H1 (cell line): ENCODE data around the gene JADE1. TPM values are rescaled to one million over a fixed set of nuclear protein-coding genes. Genes with fewer than 3 reads are reported as not detected.

Source experiments
- CTCF ChIA-PET: fragments of 300-600 bp; sonication (Branson Sonifier 250); formaldehyde crosslinking; loops from one replicate; lab custom pipeline; 2021; ENCODE audit not compliant: partially characterized antibody; lab: Charles Lee
- POLR2A ChIA-PET: fragments of 300-600 bp; sonication (Branson Sonifier 250); formaldehyde crosslinking; loops from one replicate; lab custom pipeline; 2021; ENCODE audit warnings: inconsistent platforms; ENCODE audit not compliant: partially characterized antibody; lab: Charles Lee
- DNase-seq, 2 experiments: peaks; one replicate each; pipeline versions ENCODE4 v3.0.0 to v3.0.0-alpha.2; 2010 to 2022; ENCODE audit warnings: low spot score in 2 of 2, low read depth in 1 of 2, mixed read lengths in 1 of 2
- FAIRE-seq: peaks from 2 replicates; lab custom pipeline; 2011; peaks lifted over from hg19 to GRCh38; lab: Jason Lieb, UNC
- H2AFZ ChIP-seq: 2 replicates; pipeline ENCODE4 v1.8.1; 2012; ENCODE audit warnings: low read length, inconsistent platforms
- H2AK5ac ChIP-seq: 2 replicates; pipeline ENCODE4 v1.6.1; 2013; ENCODE audit warnings: low read depth, low read length
- H2BK120ac ChIP-seq: replicated peaks from 2 replicates; pipeline ENCODE3; 2013; ENCODE audit warnings: low read depth, low read length, inconsistent platforms
- H2BK12ac ChIP-seq: 2 replicates; pipeline ENCODE4 v1.6.1; 2013; ENCODE audit warnings: low read depth, low read length
- H2BK15ac ChIP-seq: 2 replicates; pipeline ENCODE4 v1.6.1; 2013; ENCODE audit warnings: low read length
- H2BK20ac ChIP-seq: 2 replicates; pipeline ENCODE4 v1.6.1; 2013; ENCODE audit warnings: low read length
- H2BK5ac ChIP-seq: 2 replicates; pipeline ENCODE4 v1.6.1; 2013; ENCODE audit warnings: low read depth, low read length
- H3K14ac ChIP-seq: 2 replicates; pipeline ENCODE4 v1.6.1; 2013; ENCODE audit warnings: inconsistent platforms; ENCODE audit not compliant: insufficient read length
- H3K18ac ChIP-seq: 2 replicates; pipeline ENCODE4 v1.6.1; 2013; ENCODE audit warnings: low read length; ENCODE audit errors: extremely low read depth
- H3K23ac ChIP-seq: 2 replicates; pipeline ENCODE4 v1.6.1; 2013; ENCODE audit warnings: inconsistent platforms; ENCODE audit not compliant: insufficient read length
- H3K23me2 ChIP-seq: 2 replicates; pipeline ENCODE4 v1.6.1; 2013; ENCODE audit warnings: low read depth, low read length
- H3K27ac ChIP-seq: 2 replicates; pipeline ENCODE4 v1.6.1; 2011; ENCODE audit warnings: low read depth, low read length, inconsistent platforms
- H3K27me3 ChIP-seq, 4 experiments: replicated peaks in 1 of 4; 1 replicate in 1 of 4; 2 replicates in 3 of 4; pipeline versions ENCODE4 v1.6.1 to v1.8.1; 2011 to 2013; ENCODE audit warnings: low read length in 3 of 4, mild to moderate bottlenecking in 3 of 4, inconsistent platforms in 2 of 4, mixed read lengths in 2 of 4, moderate library complexity in 1 of 4; ENCODE audit not compliant: control insufficient read depth in 3 of 4, insufficient read depth in 3 of 4; ENCODE audit errors: extremely low read depth in 1 of 4
- H3K36me3 ChIP-seq, 4 experiments: 2 replicates each; pipeline versions ENCODE4 v1.6.1 to v1.8.1; 2011 to 2013; ENCODE audit warnings: mild to moderate bottlenecking in 4 of 4, low read length in 3 of 4, moderate library complexity in 2 of 4, control low read depth in 1 of 4, inconsistent platforms in 1 of 4; ENCODE audit not compliant: insufficient read depth in 4 of 4, control insufficient read depth in 2 of 4
- H3K4ac ChIP-seq: replicated peaks from 2 replicates; pipeline ENCODE3; 2013; ENCODE audit warnings: low read length, low read depth, mixed read lengths, inconsistent platforms; ENCODE audit not compliant: insufficient read length
- H3K4me1 ChIP-seq, 4 experiments: replicated peaks in 1 of 4; 1 replicate in 1 of 4; 2 replicates in 3 of 4; pipeline versions ENCODE4 v1.6.1 to v1.8.1; 2011 to 2013; ENCODE audit warnings: low read length in 3 of 4, inconsistent platforms in 2 of 4, mixed read lengths in 1 of 4; ENCODE audit not compliant: insufficient read depth in 4 of 4, control insufficient read depth in 3 of 4
- H3K4me2 ChIP-seq, 2 experiments: 2 replicates each; pipeline versions ENCODE4 v1.6.1 to v1.8.1; 2011 to 2013; ENCODE audit warnings: low read depth in 2 of 2, low read length in 2 of 2, control low read depth in 1 of 2, inconsistent platforms in 1 of 2, mild to moderate bottlenecking in 1 of 2; ENCODE audit not compliant: insufficient read depth in 1 of 2
- H3K4me3 ChIP-seq, 4 experiments: fragments of 200-600, 300-600 bp in 1 of 4; sonication (generic), shearing (Covaris generic), sonication (Bioruptor Twin) in 1 of 4; 2 replicates each; pipeline versions ENCODE4 v1.5.1 to v1.8.1; 2011 to 2016; ENCODE audit warnings: low read length in 4 of 4, low read depth in 3 of 4, control low read depth in 2 of 4, inconsistent platforms in 2 of 4, mild to moderate bottlenecking in 2 of 4, mixed read lengths in 1 of 4, moderate library complexity in 1 of 4; ENCODE audit not compliant: insufficient read depth in 2 of 4; ENCODE audit errors: extremely low read depth in 1 of 4
- H3K56ac ChIP-seq: replicated peaks from 2 replicates; pipeline ENCODE3; 2013; ENCODE audit warnings: low read depth, mild to moderate bottlenecking, mixed read lengths, low read length, inconsistent platforms; ENCODE audit not compliant: insufficient read length
- H3K79me1 ChIP-seq: 2 replicates; pipeline ENCODE4 v1.6.1; 2013; ENCODE audit warnings: low read depth, low read length, control low read depth
- H3K79me2 ChIP-seq, 2 experiments: 2 replicates each; pipeline versions ENCODE4 v1.6.1 to v1.8.1; 2012 to 2013; ENCODE audit warnings: low read length in 2 of 2, mild to moderate bottlenecking in 2 of 2, inconsistent platforms in 1 of 2; ENCODE audit not compliant: insufficient read depth in 2 of 2, control insufficient read depth in 1 of 2
- H3K9ac ChIP-seq, 4 experiments: replicated peaks in 1 of 4; 1 replicate in 1 of 4; 2 replicates in 3 of 4; pipeline versions ENCODE4 v1.6.1 to v1.8.1; 2011 to 2013; ENCODE audit warnings: low read depth in 3 of 4, low read length in 3 of 4, control low read depth in 2 of 4, mild to moderate bottlenecking in 2 of 4, moderate library complexity in 2 of 4, inconsistent platforms in 1 of 4; ENCODE audit errors: extremely low read depth in 1 of 4
- H3K9me3 ChIP-seq, 2 experiments: 2 replicates each; pipeline versions ENCODE4 v1.6.1 to v1.8.1; 2012 to 2013; ENCODE audit warnings: mild to moderate bottlenecking in 2 of 2, moderate library complexity in 2 of 2, control low read depth in 1 of 2, inconsistent platforms in 1 of 2, low read depth in 1 of 2, low read length in 1 of 2, mixed read lengths in 1 of 2; ENCODE audit not compliant: insufficient read depth in 2 of 2
- H4K20me1 ChIP-seq, 2 experiments: replicated peaks in 1 of 2; 2 replicates each; pipeline versions ENCODE3 to v1.8.1; 2011 to 2013; ENCODE audit warnings: inconsistent platforms in 2 of 2, low read length in 2 of 2, mild to moderate bottlenecking in 1 of 2; ENCODE audit not compliant: insufficient read depth in 2 of 2, control insufficient read depth in 1 of 2
- H4K5ac ChIP-seq: 2 replicates; pipeline ENCODE4 v1.6.1; 2013; ENCODE audit warnings: low read length, low read depth, mixed read lengths, inconsistent platforms; ENCODE audit not compliant: insufficient read length
- H4K8ac ChIP-seq: 2 replicates; pipeline ENCODE4 v1.8.0; 2013; ENCODE audit warnings: mild to moderate bottlenecking, moderate library complexity, low read length, inconsistent platforms; ENCODE audit not compliant: insufficient read depth; ENCODE audit errors: extremely low read depth
- H4K91ac ChIP-seq: replicated peaks from 2 replicates; pipeline ENCODE3; 2013; ENCODE audit warnings: low read length, mixed read lengths, inconsistent platforms; ENCODE audit not compliant: insufficient read length
- BACH1 ChIP-seq: IDR thresholded peaks from 2 replicates; pipeline ENCODE4 v1.6.1; 2012; ENCODE audit warnings: low read length, improper control_type of control experiment
- BRCA1 ChIP-seq: IDR thresholded peaks from 2 replicates; pipeline ENCODE4 v1.6.1; 2012; ENCODE audit warnings: low read depth, low read length, improper control_type of control experiment
- CEBPB ChIP-seq: IDR thresholded peaks from 2 replicates; pipeline ENCODE4 v1.6.1; 2012; ENCODE audit warnings: low read depth, low read length
- CHD2 ChIP-seq: IDR thresholded peaks from 2 replicates; pipeline ENCODE4 v1.6.1; 2012; ENCODE audit warnings: low read length, improper control_type of control experiment
- E2F6 ChIP-seq: IDR thresholded peaks from 2 replicates; pipeline ENCODE4 v1.6.1; 2012; ENCODE audit warnings: inconsistent platforms
- FOSL1 ChIP-seq: IDR thresholded peaks from 2 replicates; pipeline ENCODE4 v1.6.1; 2011; ENCODE audit warnings: mild to moderate bottlenecking, low read depth, low read length, moderate library complexity; ENCODE audit not compliant: insufficient read depth
- JUND ChIP-seq: IDR thresholded peaks from 2 replicates; pipeline ENCODE4 v1.6.1; 2011; ENCODE audit warnings: mild to moderate bottlenecking, improper control_type of control experiment, low read length
- MAFK ChIP-seq: IDR thresholded peaks from 2 replicates; pipeline ENCODE4 v1.6.1; 2012; ENCODE audit warnings: low read depth, mild to moderate bottlenecking, improper control_type of control experiment, low read length
- PHF8 ChIP-seq: fragments of 200-600 bp; sonication (generic); conservative IDR thresholded peaks from 2 replicates; pipeline ENCODE4 v1.7.1; 2012; ENCODE audit warnings: low read depth, mild to moderate bottlenecking, inconsistent platforms, low read length, moderate library complexity
- POLR2AphosphoS5 ChIP-seq: IDR thresholded peaks from 2 replicates; pipeline ENCODE4 v1.6.1; 2011; ENCODE audit warnings: low read depth, low read length
- POU5F1 ChIP-seq: IDR thresholded peaks from 2 replicates; pipeline ENCODE4 v1.6.1; 2011; ENCODE audit warnings: low read depth, mild to moderate bottlenecking, low read length, moderate library complexity
- RBBP5 ChIP-seq: IDR thresholded peaks from 2 replicates; pipeline ENCODE4 v1.7.1; 2012; ENCODE audit warnings: low read depth, mild to moderate bottlenecking, inconsistent platforms, low read length, moderate library complexity, borderline replicate concordance
- SUZ12 ChIP-seq: fragments of 200-600 bp; sonication (generic); IDR thresholded peaks from 2 replicates; pipeline ENCODE4 v1.6.1; 2012; ENCODE audit warnings: mild to moderate bottlenecking, inconsistent platforms, low read length, moderate library complexity, mixed read lengths
- TBP ChIP-seq: IDR thresholded peaks from 2 replicates; pipeline ENCODE4 v1.6.1; 2011; ENCODE audit warnings: low read depth, low read length, improper control_type of control experiment
- YY1 ChIP-seq: IDR thresholded peaks from 2 replicates; pipeline ENCODE4 v1.6.1; 2011; ENCODE audit warnings: low read depth, mild to moderate bottlenecking, low read length
- WGBS, 2 experiments: shearing (Covaris generic) in 1 of 2; methylation state at CpG; one replicate each; pipeline versions ENCODE4 v1.1.6 to v1.1.7; 2013 to 2015; ENCODE audit warnings: low lambda C conversion rate in 2 of 2, mixed read lengths in 2 of 2, inconsistent platforms in 1 of 2, low coverage in 1 of 2, missing lambda C conversion rate in 1 of 2; ENCODE audit not compliant: insufficient replicate concordance in 2 of 2, insufficient coverage in 1 of 2, insufficient read length in 1 of 2; ENCODE audit errors: extremely low coverage in 1 of 2, missing lambda C conversion rate in 1 of 2; 5-methylcytosine and 5-hydroxymethylcytosine counted together
- polyA plus RNA-seq, 7 experiments: library from polyadenylated mRNA; depleted of rRNA in 3 of 7; stranded (reverse) in 5 of 7; unstranded in 2 of 7; fragments of >200 nt in 5 of 7; fragments of 200-250 nt in 2 of 7; gene quantifications; 1 replicate in 5 of 7; 2 replicates in 1 of 7; 4 replicates in 1 of 7; pipeline versions ENCODE4 v1.2.1 to v1.2.3, GENCODE V29; 2011 to 2013; ENCODE audit warnings: missing spikeins in 2 of 7, mixed read lengths in 2 of 7
- total RNA-seq: library from RNA; stranded (reverse); fragmentation: NEBNext Ultra II Directional; extraction: Animal tissue kit (Norgen Biotek cat#: 25700); gene quantifications from 2 replicates; pipeline ENCODE4 v1.2.1, GENCODE V29; 2021

The JADE1 gene
- total and polyA plus RNA-seq, 2 of the 8 experiments (the other 6 are each of a cell fraction or from before 2014, with no cell fraction given) = 37.7 to 213 TPM

DNA sequence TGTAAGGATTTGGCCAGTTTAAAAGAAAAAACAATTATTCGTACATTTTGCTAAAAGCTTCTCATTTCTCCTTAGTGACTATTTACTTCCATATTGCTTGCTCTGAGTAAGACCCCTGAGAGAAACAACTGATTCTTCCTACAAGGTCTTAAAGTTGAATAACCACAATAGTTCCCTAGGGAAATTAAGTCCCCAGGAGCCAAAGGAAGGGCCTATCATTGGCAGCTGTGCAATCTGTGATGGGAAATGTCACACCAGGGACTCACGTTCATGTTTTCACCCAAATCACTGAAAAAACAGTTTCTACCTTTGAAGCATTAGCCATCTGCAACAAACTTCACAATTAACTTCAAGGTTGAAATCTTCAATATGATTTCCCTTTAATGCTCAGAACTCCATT is 66.7 kb downstream of the JADE1 start:
- Histone ChIP-seq H2AFZ (no peak overlapping the region), H3K36me3 (peaks cover 9 to 34% (median 18%) of the 10 kb centered on the region in 4 experiments), H3K4ac (no peak overlapping the region), H3K27ac (no peak overlapping the region), H3K4me3 (no peak overlapping the region), H2BK15ac (no peak overlapping the region), H3K9ac (no peak overlapping the region), H3K23me2 (no peaks in the 10 kb centered on the region), H3K27me3 (no peaks in the 10 kb centered on the region), H4K20me1 (peaks cover 3 to 4% of the 10 kb centered on the region in 2 experiments), H3K23ac (no peak overlapping the region), H2BK12ac (no peak overlapping the region), H3K79me2 (no peaks in the 10 kb centered on the region), H4K5ac (no peak overlapping the region), H3K18ac (no peak overlapping the region), H2AK5ac (no peak overlapping the region), H3K79me1 (no peaks in the 10 kb centered on the region; the same call in 1 of the 2 replicates), H2BK20ac (no peak overlapping the region), H4K91ac (no peak overlapping the region), H2BK120ac (no peak overlapping the region), H4K8ac (no peak overlapping the region), H3K14ac (no peak overlapping the region), H3K56ac (no peak overlapping the region), H2BK5ac (no peak overlapping the region), H3K4me2 (no peak overlapping the region), H3K9me3 (no peaks in the 10 kb centered on the region), H3K4me1 (peaks cover 0 to 2% (median 0%) of the 10 kb centered on the region in 4 experiments; a peak in 1 of 7 replicates)
- CTCF ChIA-PET = interaction anchor here (2.4 kb wide), 1 partner anchor 13 kb away, joined by 9 read pairs; no protein-coding TSS in a partner anchor
- 85% methylated on average over 2 of the region's 2 CpGs; no CpG with 5 or more reads in 1 of the 2 experiments for WGBS, 2 experiments
- DNase-seq (no peak), FAIRE-seq (no peak)
- POLR2A ChIA-PET = interaction anchor here (1.1 to 3.7 kb wide), 5 partner anchors 7 to 62 kb away, joined by 3 to 15 read pairs (median 4); no protein-coding TSS in a partner anchor
- TF ChIP-seq JUND (no peak), MAFK (no peak), FOSL1 (no peak), RBBP5 (no peak), SUZ12 (no peak), TBP (no peak), CEBPB (no peak), PHF8 (no peak), YY1 (no peak), BRCA1 (no peak), E2F6 (no peak), CHD2 (no peak), BACH1 (no peak), POU5F1 (no peak), POLR2AphosphoS5 (no peak; the same call in 1 of the 2 replicates)
